NCI-H146 treated with DMSO at 0.1 percent for 48 hours (cell line): ENCODE measurements around the gene PIGQ.

Source experiments
- DNase-seq: peaks from one replicate; lab custom pipeline; 2025; ENCODE audit not compliant: unreplicated experiment; lab: John Stamatoyannopoulos, UW

Gene PIGQ

GRCh38 chr16:625977-626765, 56.4 kb downstream of the PIGQ start:
- no peak for DNase-seq

- no peak for DNase-seq
Measured at GRCh38 chr16:626787-627453, 57.2 kb downstream of the PIGQ start.

- DNase-seq: no peak
Measured at GRCh38 chr16:627454-628239, 57.9 kb downstream of the PIGQ start.

GRCh38 chr16:628321-629061, 58.7 kb downstream of the PIGQ start:
- no peak for DNase-seq

GRCh38 chr16:629185-629832, 59.5 kb downstream of the PIGQ start:
- no peak for DNase-seq

- no peak for DNase-seq
Measured at GRCh38 chr16:629833-630248, 60.1 kb downstream of the PIGQ start.

- no peak for DNase-seq
Measured at GRCh38 chr16:630249-630814, 60.6 kb downstream of the PIGQ start.

GRCh38 chr16:630815-631405, 61.1 kb downstream of the PIGQ start, which contains the start of gene WFIKKN1:
Gene WFIKKN1, plus strand, starts transcription at chr16:630985. Its CDS starts 269 bp downstream, at chr16:631254.
- peak; percentile 8 for DNase-seq

GRCh38 chr16:631808-632358, 62.1 kb downstream of the PIGQ start:
- no peak for DNase-seq

GRCh38 chr16:632486-633335, 62.9 kb downstream of the PIGQ start:
- DNase-seq: no peak

GRCh38 chr16:633336-634050, 63.7 kb downstream of the PIGQ start:
- DNase-seq: no peak
